Measurements from ENCODE around the gene ZNRF3.
A peak's percentile ranks its signal among the peaks of the same experiment; 100 is the strongest.
"Not testable (repeated sequence)": the region's sequence is repeated elsewhere in the genome, so short reads cannot be mapped to it uniquely, and the experiment has no call there.

The ZNRF3 gene

GRCh38 chr22:28885939-28886338 lies 2.6 kb downstream of the ZNRF3 start:
- Histone ChIP-seq H3K4me3 (ENCODE audit: low read length) (peak overlapping the region; percentile 85), H3K9ac (ENCODE audit: low read length) (no peak overlapping the region), H3K9me3 (ENCODE audit: control insufficient read depth, low read depth, low read length) (no peaks in the 10 kb centered on the region), H3K4me1 (ENCODE audit: control insufficient read depth, low read depth, low read length) (peaks cover 29% of the 10 kb centered on the region), H3K27ac (ENCODE audit: low read length) (no peak overlapping the region), H3K36me3 (ENCODE audit: control insufficient read depth, low read depth, low read length) (no peaks in the 10 kb centered on the region), H3K27me3 (ENCODE audit: control insufficient read depth, insufficient read depth, low read length) (peaks cover 12% of the 10 kb centered on the region)

GRCh38 chr22:28886679-28887078 lies 3.3 kb downstream of the ZNRF3 start:
- H3K27me3 ChIP-seq (ENCODE audit: control insufficient read depth, insufficient read depth, low read length) = peaks cover 12% of the 10 kb centered on the region
- not testable (repeated sequence) for H3K9ac ChIP-seq (ENCODE audit: low read length); H3K9me3 ChIP-seq (ENCODE audit: control insufficient read depth, low read depth, low read length); H3K27ac ChIP-seq (ENCODE audit: low read length); H3K36me3 ChIP-seq (ENCODE audit: control insufficient read depth, low read depth, low read length); H3K4me3 ChIP-seq (ENCODE audit: low read length)
- peaks cover 30% of the 10 kb centered on the region for H3K4me1 ChIP-seq (ENCODE audit: control insufficient read depth, low read depth, low read length)

GRCh38 chr22:28887725-28888459 lies 4.5 kb downstream of the ZNRF3 start:
- Histone ChIP-seq H3K36me3 (ENCODE audit: control insufficient read depth, low read depth, low read length) (no peaks in the 10 kb centered on the region), H3K4me1 (ENCODE audit: control insufficient read depth, low read depth, low read length) (peaks cover 29% of the 10 kb centered on the region), H3K4me3 (ENCODE audit: low read length) (no peak overlapping the region), H3K27ac (ENCODE audit: low read length) (no peak overlapping the region), H3K9ac (ENCODE audit: low read length) (no peak overlapping the region), H3K27me3 (ENCODE audit: control insufficient read depth, insufficient read depth, low read length) (peaks cover 4% of the 10 kb centered on the region), H3K9me3 (ENCODE audit: control insufficient read depth, low read depth, low read length) (no peaks in the 10 kb centered on the region)

GRCh38 chr22:28889478-28890024 lies 6.2 kb downstream of the ZNRF3 start:
- no peak overlapping the region for H3K9ac ChIP-seq (ENCODE audit: low read length)
- H3K27me3 ChIP-seq (ENCODE audit: control insufficient read depth, insufficient read depth, low read length) = peaks cover 4% of the 10 kb centered on the region
- H3K9me3 ChIP-seq (ENCODE audit: control insufficient read depth, low read depth, low read length) = no peaks in the 10 kb centered on the region
- no peak overlapping the region for H3K4me3 ChIP-seq (ENCODE audit: low read length)
- peaks cover 33% of the 10 kb centered on the region for H3K4me1 ChIP-seq (ENCODE audit: control insufficient read depth, low read depth, low read length)
- no peaks in the 10 kb centered on the region for H3K36me3 ChIP-seq (ENCODE audit: control insufficient read depth, low read depth, low read length)
- H3K27ac ChIP-seq (ENCODE audit: low read length) = no peak overlapping the region

- Histone ChIP-seq H3K9me3 (ENCODE audit: control insufficient read depth, low read depth, low read length) (no peaks in the 10 kb centered on the region), H3K36me3 (ENCODE audit: control insufficient read depth, low read depth, low read length) (no peaks in the 10 kb centered on the region), H3K9ac (ENCODE audit: low read length) (no peak overlapping the region), H3K27me3 (ENCODE audit: control insufficient read depth, insufficient read depth, low read length) (no peaks in the 10 kb centered on the region), H3K4me3 (ENCODE audit: low read length) (no peak overlapping the region), H3K4me1 (ENCODE audit: control insufficient read depth, low read depth, low read length) (peaks cover 21% of the 10 kb centered on the region), H3K27ac (ENCODE audit: low read length) (no peak overlapping the region)
These were observed 7.9 kb downstream of the ZNRF3 start for GRCh38 chr22:28891156-28891733.

GRCh38 chr22:28892175-28892731 lies 8.9 kb downstream of the ZNRF3 start:
- H3K27ac ChIP-seq (ENCODE audit: low read length) = no peak overlapping the region
- no peaks in the 10 kb centered on the region for H3K27me3 ChIP-seq (ENCODE audit: control insufficient read depth, insufficient read depth, low read length)
- no peak overlapping the region for H3K4me3 ChIP-seq (ENCODE audit: low read length)
- no peak overlapping the region for H3K9ac ChIP-seq (ENCODE audit: low read length)
- H3K9me3 ChIP-seq (ENCODE audit: control insufficient read depth, low read depth, low read length) = no peaks in the 10 kb centered on the region
- H3K4me1 ChIP-seq (ENCODE audit: control insufficient read depth, low read depth, low read length) = peaks cover 28% of the 10 kb centered on the region
- no peaks in the 10 kb centered on the region for H3K36me3 ChIP-seq (ENCODE audit: control insufficient read depth, low read depth, low read length)

- no peaks in the 10 kb centered on the region for H3K27me3 ChIP-seq (ENCODE audit: control insufficient read depth, insufficient read depth, low read length)
- H3K36me3 ChIP-seq (ENCODE audit: control insufficient read depth, low read depth, low read length) = no peaks in the 10 kb centered on the region
- H3K27ac ChIP-seq (ENCODE audit: low read length) = no peak overlapping the region
- H3K4me1 ChIP-seq (ENCODE audit: control insufficient read depth, low read depth, low read length) = peaks cover 24% of the 10 kb centered on the region
- no peak overlapping the region for H3K4me3 ChIP-seq (ENCODE audit: low read length)
- H3K9me3 ChIP-seq (ENCODE audit: control insufficient read depth, low read depth, low read length) = no peaks in the 10 kb centered on the region
- H3K9ac ChIP-seq (ENCODE audit: low read length) = no peak overlapping the region
These were observed 10.4 kb downstream of the ZNRF3 start for GRCh38 chr22:28893810-28894209.

GRCh38 chr22:28894334-28894733 lies 11.0 kb downstream of the ZNRF3 start:
- no peaks in the 10 kb centered on the region for H3K36me3 ChIP-seq (ENCODE audit: control insufficient read depth, low read depth, low read length)
- H3K9me3 ChIP-seq (ENCODE audit: control insufficient read depth, low read depth, low read length) = no peaks in the 10 kb centered on the region
- H3K27ac ChIP-seq (ENCODE audit: low read length) = no peak overlapping the region
- peaks cover 24% of the 10 kb centered on the region for H3K4me1 ChIP-seq (ENCODE audit: control insufficient read depth, low read depth, low read length)
- no peak overlapping the region for H3K9ac ChIP-seq (ENCODE audit: low read length)
- no peaks in the 10 kb centered on the region for H3K27me3 ChIP-seq (ENCODE audit: control insufficient read depth, insufficient read depth, low read length)
- H3K4me3 ChIP-seq (ENCODE audit: low read length) = no peak overlapping the region

GRCh38 chr22:28894807-28895206 lies 11.4 kb downstream of the ZNRF3 start:
- Histone ChIP-seq H3K36me3 (ENCODE audit: control insufficient read depth, low read depth, low read length) (no peaks in the 10 kb centered on the region), H3K9ac (ENCODE audit: low read length) (no peak overlapping the region), H3K9me3 (ENCODE audit: control insufficient read depth, low read depth, low read length) (no peaks in the 10 kb centered on the region), H3K4me3 (ENCODE audit: low read length) (no peak overlapping the region), H3K4me1 (ENCODE audit: control insufficient read depth, low read depth, low read length) (peaks cover 26% of the 10 kb centered on the region), H3K27ac (ENCODE audit: low read length) (no peak overlapping the region), H3K27me3 (ENCODE audit: control insufficient read depth, insufficient read depth, low read length) (no peaks in the 10 kb centered on the region)

GRCh38 chr22:28896611-28897010 lies 13.2 kb downstream of the ZNRF3 start:
- peaks cover 32% of the 10 kb centered on the region for H3K4me1 ChIP-seq (ENCODE audit: control insufficient read depth, low read depth, low read length)
- peak overlapping the region; percentile 20 for H3K9ac ChIP-seq (ENCODE audit: low read length)
- H3K27me3 ChIP-seq (ENCODE audit: control insufficient read depth, insufficient read depth, low read length) = no peaks in the 10 kb centered on the region
- peak overlapping the region; percentile 74 for H3K27ac ChIP-seq (ENCODE audit: low read length)
- H3K9me3 ChIP-seq (ENCODE audit: control insufficient read depth, low read depth, low read length) = no peaks in the 10 kb centered on the region
- no peaks in the 10 kb centered on the region for H3K36me3 ChIP-seq (ENCODE audit: control insufficient read depth, low read depth, low read length)
- no peak overlapping the region for H3K4me3 ChIP-seq (ENCODE audit: low read length)

- Histone ChIP-seq H3K4me3 (ENCODE audit: low read length) (no peak overlapping the region), H3K9ac (ENCODE audit: low read length) (no peak overlapping the region), H3K4me1 (ENCODE audit: control insufficient read depth, low read depth, low read length) (peaks cover 31% of the 10 kb centered on the region), H3K9me3 (ENCODE audit: control insufficient read depth, low read depth, low read length) (no peaks in the 10 kb centered on the region), H3K27ac (ENCODE audit: low read length) (no peak overlapping the region), H3K36me3 (ENCODE audit: control insufficient read depth, low read depth, low read length) (no peaks in the 10 kb centered on the region), H3K27me3 (ENCODE audit: control insufficient read depth, insufficient read depth, low read length) (no peaks in the 10 kb centered on the region)
These were observed 14.9 kb downstream of the ZNRF3 start for GRCh38 chr22:28898233-28898629.

Data from iPS-18a (cell line).